LNCaP clone FGC (cell line): ENCODE measurements around the gene OSBPL9.

ENCODE experiments used
- DNase-seq: peaks from one replicate; pipeline ENCODE4 v3.0.0-alpha.2; 2011; ENCODE audit warnings: low read depth
- H3K4me3 ChIP-seq: 2 replicates; pipeline ENCODE4 v1.5.1; 2011; ENCODE audit warnings: mild to moderate bottlenecking, low read depth, low read length, control low read depth
- CTCF ChIP-seq: IDR thresholded peaks from 2 replicates; pipeline ENCODE4 v1.5.1; 2012; ENCODE audit warnings: mild to moderate bottlenecking; ENCODE audit not compliant: control insufficient read depth, insufficient read depth; ENCODE audit errors: extremely low read depth

Gene OSBPL9

GRCh38 chr1:51635615-51636014, 18.7 kb downstream of the OSBPL9 start:
- DNase-seq = no peak
- no peak for TF ChIP-seq CTCF
- H3K4me3 ChIP-seq = no peak overlapping the region

DNA sequence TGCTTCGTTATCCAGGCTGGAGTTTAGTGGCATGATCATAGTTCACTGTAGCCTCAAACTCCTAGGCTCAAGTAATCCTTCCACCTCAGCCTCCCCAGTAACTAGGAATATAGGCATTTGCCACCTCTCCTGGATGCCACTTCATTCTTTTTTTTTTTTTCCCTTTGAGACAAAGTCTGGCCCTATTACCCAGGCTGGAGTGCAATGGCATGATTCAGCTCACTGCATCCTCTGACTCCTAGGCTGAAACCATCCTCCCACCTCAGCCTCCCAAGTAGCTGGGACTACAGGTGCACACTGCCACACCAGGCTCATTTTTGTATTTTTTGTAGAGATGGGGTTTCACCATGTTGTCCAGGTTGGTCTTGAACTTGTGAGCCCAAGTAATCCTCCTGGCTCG, 19.3 kb downstream of the OSBPL9 start:
- no peak for DNase-seq
- no peak for TF ChIP-seq CTCF
- no peak overlapping the region for H3K4me3 ChIP-seq

DNA sequence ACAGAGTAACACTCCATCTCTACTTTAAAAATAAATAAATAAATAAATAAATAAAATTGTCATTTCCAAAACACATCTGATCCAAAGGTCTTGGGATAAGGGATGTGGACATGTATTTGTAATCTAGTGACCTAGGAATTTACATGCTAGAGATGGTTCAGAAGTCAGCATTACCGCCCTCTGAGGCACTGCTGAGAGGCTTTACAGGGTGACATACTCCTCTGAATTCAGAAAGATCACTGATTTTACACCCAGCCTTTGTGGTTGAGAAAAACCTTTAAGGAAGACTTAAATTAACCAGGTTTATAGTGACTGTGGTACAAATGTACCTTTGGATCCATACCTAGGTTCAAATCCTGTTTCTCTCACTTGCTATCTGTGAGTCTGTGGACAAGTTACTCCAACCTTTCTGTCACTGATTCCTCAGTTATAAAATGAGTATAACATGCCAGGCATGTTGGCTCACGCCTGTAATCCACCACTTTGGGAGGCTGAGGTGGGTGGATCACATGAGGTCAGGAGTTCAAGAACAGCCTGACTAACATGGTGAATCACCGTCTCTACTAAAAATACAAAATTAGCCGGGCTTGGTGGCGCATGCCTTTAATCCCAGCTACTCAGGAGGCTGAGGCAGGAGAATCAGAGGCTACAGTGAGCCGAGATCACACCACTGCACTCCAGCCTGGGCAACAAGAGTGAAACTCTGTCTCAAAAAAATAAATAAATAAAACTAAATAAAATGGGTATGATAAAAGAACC, 20.1 kb downstream of the OSBPL9 start:
- DNase-seq = no peak

DNA sequence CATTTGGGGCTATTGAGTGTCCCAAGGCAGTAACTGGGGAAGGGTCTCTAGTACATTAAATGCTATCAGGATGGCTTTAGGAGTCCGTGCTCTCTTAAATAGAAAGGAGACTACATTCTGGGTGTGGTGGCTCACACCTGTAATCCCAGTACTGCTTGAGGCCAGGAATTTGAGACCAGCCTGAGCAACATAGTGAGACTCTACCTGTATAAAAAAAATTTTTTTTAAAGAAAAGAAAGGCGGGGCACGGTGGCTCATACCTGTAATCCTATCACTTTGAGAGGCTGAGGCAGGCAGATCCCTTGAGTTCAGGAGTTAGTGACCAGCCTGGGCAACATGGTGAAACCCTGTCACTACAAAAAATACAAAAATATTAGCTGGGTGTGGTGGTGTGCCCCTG, 21.5 kb downstream of the OSBPL9 start:
- DNase-seq = no peak
- TF ChIP-seq CTCF = no peak

More for the DNA sequence above, 20.1 kb downstream of the OSBPL9 start:
- TF ChIP-seq CTCF = no peak
- H3K4me3 ChIP-seq = no peak overlapping the region

GRCh38 chr1:51639694-51640093, 22.8 kb downstream of the OSBPL9 start:
- no peak for TF ChIP-seq CTCF

More for the DNA sequence above, 21.5 kb downstream of the OSBPL9 start:
- no peak overlapping the region for H3K4me3 ChIP-seq

GRCh38 chr1:51641096-51641495, 24.2 kb downstream of the OSBPL9 start:
- no peak overlapping the region for H3K4me3 ChIP-seq
- no peak for DNase-seq
- no peak for TF ChIP-seq CTCF

More at GRCh38 chr1:51639694-51640093, 22.8 kb downstream of the OSBPL9 start:
- H3K4me3 ChIP-seq = no peak overlapping the region
- no peak for DNase-seq

- DNase-seq = no peak
- no peak overlapping the region for H3K4me3 ChIP-seq
- no peak for TF ChIP-seq CTCF
Measured at GRCh38 chr1:51642739-51643142, 25.8 kb downstream of the OSBPL9 start.
